Measurements from ENCODE around the gene ZNF684.
"Not testable (repeated sequence)": the region's sequence is repeated elsewhere in the genome, so short reads cannot be mapped to it uniquely, and the experiment has no call there.

The ZNF684 gene

GRCh38 chr1:40567825-40568224 is 36.4 kb downstream of the ZNF684 start:
- in situ Hi-C loops (cut with HindIII; ENCODE audit: low sequenced_read_pairs), result no loop called here

- in situ Hi-C loops (cut with HindIII; ENCODE audit: low sequenced_read_pairs), result not testable (repeated sequence)
Measured at GRCh38 chr1:40574805-40575204, 43.4 kb downstream of the ZNF684 start.

GRCh38 chr1:40575336-40575735 is 43.9 kb downstream of the ZNF684 start:
- in situ Hi-C loops (cut with HindIII; ENCODE audit: low sequenced_read_pairs), result no loop called here

DNA sequence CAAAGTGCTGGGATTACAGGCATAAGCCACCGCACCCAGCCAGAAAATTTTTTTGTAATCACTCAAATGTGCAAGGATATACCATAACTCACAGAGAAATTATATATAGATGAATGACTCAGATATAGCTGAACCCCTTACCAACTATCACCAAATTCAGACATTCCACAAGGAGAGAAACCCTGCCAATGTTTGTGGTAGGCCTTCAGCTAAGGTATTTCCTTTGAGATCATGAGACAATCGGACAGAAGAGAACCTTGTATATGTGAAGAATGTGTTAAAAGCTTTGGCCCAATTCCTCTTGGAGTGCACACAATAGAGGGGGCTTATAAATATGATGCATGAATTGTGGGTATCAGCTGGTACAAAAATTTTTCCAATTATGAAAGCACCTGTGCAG is 50.7 kb downstream of the ZNF684 start:
- in situ Hi-C loops (cut with HindIII; ENCODE audit: low sequenced_read_pairs), result no loop called here

- in situ Hi-C loops (cut with HindIII; ENCODE audit: low sequenced_read_pairs), result no loop called here
Measured at GRCh38 chr1:40583980-40584379, 52.5 kb downstream of the ZNF684 start.

DNA sequence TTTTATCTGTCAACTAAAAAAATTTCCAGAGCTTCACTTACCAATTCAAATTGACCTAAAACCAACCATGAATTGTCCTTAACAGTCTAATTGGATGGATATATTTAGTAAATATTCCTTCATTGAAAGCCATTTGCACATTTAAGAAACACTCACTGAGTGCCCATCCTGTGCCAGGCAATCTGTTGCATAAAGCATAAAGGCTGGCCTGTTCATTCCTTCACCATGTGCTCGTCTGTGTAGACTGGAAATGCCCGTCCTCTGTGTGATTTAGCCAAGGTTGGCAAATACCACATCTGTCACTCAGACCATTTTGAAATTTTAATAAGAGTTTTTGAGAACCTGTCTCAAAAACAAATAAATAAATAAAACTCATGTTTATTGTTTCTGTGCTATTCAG is 57.1 kb downstream of the ZNF684 start:
- in situ Hi-C loops (cut with HindIII; ENCODE audit: low sequenced_read_pairs), result no loop called here

DNA sequence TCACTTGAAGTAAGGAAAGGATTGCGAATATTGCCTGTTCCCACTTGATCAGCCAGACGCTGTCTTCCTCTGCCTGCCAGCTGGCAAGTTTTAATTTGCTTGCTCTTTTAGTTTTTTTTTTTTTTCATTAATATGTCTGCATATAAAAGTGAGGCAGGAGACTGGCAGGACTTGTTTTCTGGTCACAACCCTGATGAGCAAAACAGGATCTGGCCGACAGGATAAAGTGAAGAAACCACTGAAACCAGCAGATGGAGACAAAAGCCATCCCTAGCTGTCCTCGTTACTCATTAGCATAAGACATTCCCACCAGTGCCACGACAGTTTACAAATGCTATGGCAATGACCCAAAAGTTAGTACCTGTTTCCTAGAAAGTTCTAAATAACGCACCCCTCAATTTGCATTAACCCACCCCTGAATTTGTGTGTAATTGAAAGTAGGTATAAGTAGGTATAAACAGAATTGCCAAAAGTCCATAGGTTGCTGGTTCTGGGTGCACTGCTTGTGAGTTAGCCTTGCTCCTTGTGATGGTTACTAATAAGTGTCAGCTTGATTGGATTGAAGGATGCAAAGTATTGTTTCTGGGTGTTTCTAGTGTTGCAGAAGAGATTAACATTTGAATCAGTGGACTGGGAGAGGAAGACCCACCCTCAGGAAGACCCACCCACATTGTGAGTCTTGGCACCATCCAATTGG is 60.8 kb downstream of the ZNF684 start:
- in situ Hi-C loops (cut with HindIII; ENCODE audit: low sequenced_read_pairs), result no loop called here

GRCh38 chr1:40593449-40594186 is 62.2 kb downstream of the ZNF684 start:
- in situ Hi-C loops (cut with HindIII; ENCODE audit: low sequenced_read_pairs), result no loop called here

DNA sequence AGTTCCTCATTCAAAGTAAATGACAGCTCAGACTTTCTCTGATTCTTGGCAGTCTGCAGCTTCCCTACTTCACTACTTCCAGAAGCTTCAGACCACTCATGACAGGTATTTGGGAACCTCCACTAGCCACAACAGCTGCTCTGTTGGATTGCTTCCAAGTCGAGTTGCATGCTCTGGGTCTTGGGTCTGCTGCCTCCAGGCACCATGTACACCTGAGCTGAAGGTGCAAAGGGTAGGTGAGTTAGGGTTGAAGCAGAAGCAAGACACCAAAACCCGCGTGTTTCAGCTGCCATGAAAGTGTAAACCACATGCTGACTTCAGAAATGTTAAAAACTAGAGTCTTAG is 62.7 kb downstream of the ZNF684 start:
- in situ Hi-C loops (cut with HindIII; ENCODE audit: low sequenced_read_pairs), result no loop called here

GRCh38 chr1:40595623-40596022 is 64.2 kb downstream of the ZNF684 start:
- in situ Hi-C loops (cut with HindIII; ENCODE audit: low sequenced_read_pairs), result no loop called here

Measured in endothelial cell of hepatic sinusoid (primary cell).